ENCODE measurements around the gene RELT. TPM values are rescaled to one million over a fixed set of nuclear protein-coding genes. Genes with fewer than 3 reads are reported as not detected.

The RELT gene
- total RNA-seq, 1 donor from 2014 or later, result 34.9 TPM

- intact Hi-C loops (cut with micrococcal nuclease), result no loop called here
These were observed 13.7 kb downstream of the RELT start for GRCh38 chr11:73389916-73390315.

GRCh38 chr11:73390601-73391565, 14.7 kb downstream of the RELT start:
- intact Hi-C loops (cut with micrococcal nuclease), result no loop called here

GRCh38 chr11:73391665-73392064, 15.5 kb downstream of the RELT start:
- intact Hi-C loops (cut with micrococcal nuclease), result loop anchor here (2.0 kb wide), 1 partner anchor 15 kb away; the partner anchor contains the start of gene RELT

GRCh38 chr11:73392108-73393010, 16.2 kb downstream of the RELT start:
- intact Hi-C loops (cut with micrococcal nuclease), result loop anchor here (1.0 to 2.0 kb wide), 3 partner anchors 16 to 85 kb away; partner anchors contain the start of gene RELT

- intact Hi-C loops (cut with micrococcal nuclease), result loop anchor here (1.0 to 2.0 kb wide), 3 partner anchors 16 to 86 kb away; partner anchors contain the start of gene RELT
These were observed 16.8 kb downstream of the RELT start for GRCh38 chr11:73393011-73393380.

- intact Hi-C loops (cut with micrococcal nuclease), result loop anchor here (1.0 to 2.0 kb wide), 3 partner anchors 17 to 86 kb away; partner anchors contain the start of gene RELT
These were observed 17.5 kb downstream of the RELT start for GRCh38 chr11:73393479-73394415.

- intact Hi-C loops (cut with micrococcal nuclease), result no loop called here
These were observed 18.5 kb downstream of the RELT start for GRCh38 chr11:73394416-73395296.

- intact Hi-C loops (cut with micrococcal nuclease), result no loop called here
These were observed 19.4 kb downstream of the RELT start for GRCh38 chr11:73395297-73396208.

- intact Hi-C loops (cut with micrococcal nuclease), result no loop called here
These were observed 20.2 kb downstream of the RELT start for GRCh38 chr11:73396251-73396930.

GRCh38 chr11:73396985-73397384, 20.8 kb downstream of the RELT start:
- intact Hi-C loops (cut with micrococcal nuclease), result no loop called here

- intact Hi-C loops (cut with micrococcal nuclease), result no loop called here
These were observed 21.4 kb downstream of the RELT start for GRCh38 chr11:73397468-73398131.

GRCh38 chr11:73398132-73398526, 21.9 kb downstream of the RELT start:
- intact Hi-C loops (cut with micrococcal nuclease), result no loop called here

GRCh38 chr11:73398721-73399120, 22.5 kb downstream of the RELT start:
- intact Hi-C loops (cut with micrococcal nuclease), result no loop called here

GRCh38 chr11:73399159-73399590, 23.0 kb downstream of the RELT start:
- intact Hi-C loops (cut with micrococcal nuclease), result no loop called here

GRCh38 chr11:73399636-73400035, 23.4 kb downstream of the RELT start:
- intact Hi-C loops (cut with micrococcal nuclease), result no loop called here

- intact Hi-C loops (cut with micrococcal nuclease), result no loop called here
These were observed 24.1 kb downstream of the RELT start for GRCh38 chr11:73400293-73400692.

- intact Hi-C loops (cut with micrococcal nuclease), result no loop called here
These were observed 25.2 kb downstream of the RELT start for GRCh38 chr11:73401217-73401923.
